NCI-H345 (cell line): ENCODE results near the gene DGCR2.

Source experiments
- DNase-seq: peaks from one replicate; lab custom pipeline; 2025; lab: John Stamatoyannopoulos, UW

DGCR2 gene

DNA sequence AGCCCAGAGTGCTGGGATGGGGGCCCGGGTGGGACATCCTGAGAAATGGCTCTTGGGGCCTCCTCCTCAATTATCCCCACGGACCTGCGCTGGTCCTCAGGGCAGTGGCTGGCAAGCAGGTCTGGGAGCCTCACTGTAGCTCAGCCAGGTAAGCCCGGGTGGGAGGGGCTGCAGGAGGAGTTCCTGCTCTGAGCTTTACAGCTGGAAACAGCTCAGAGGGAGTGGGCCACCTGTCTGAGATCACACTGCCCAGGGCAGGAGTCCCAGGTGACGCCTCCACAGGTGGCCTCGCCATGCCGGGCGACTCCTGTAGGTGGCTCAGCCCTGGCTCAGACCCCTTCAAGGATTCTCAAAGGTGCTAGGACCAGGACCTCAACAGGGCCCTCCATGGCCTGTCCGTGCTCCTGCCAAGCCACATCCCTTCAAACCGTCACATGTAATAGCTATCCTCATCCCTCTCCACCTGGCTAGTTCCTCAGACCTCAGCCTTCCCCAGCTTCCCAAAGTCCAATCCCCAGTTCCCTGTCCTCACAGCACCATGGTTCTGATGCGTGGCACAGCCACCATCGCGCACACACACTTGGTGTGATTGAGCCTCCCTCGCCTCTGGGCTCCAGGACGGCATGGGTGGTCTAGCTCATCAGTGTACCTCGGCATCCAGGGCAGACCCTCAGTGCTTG is 5.3 kb upstream of the DGCR2 start:
- no peak for DNase-seq

DNA sequence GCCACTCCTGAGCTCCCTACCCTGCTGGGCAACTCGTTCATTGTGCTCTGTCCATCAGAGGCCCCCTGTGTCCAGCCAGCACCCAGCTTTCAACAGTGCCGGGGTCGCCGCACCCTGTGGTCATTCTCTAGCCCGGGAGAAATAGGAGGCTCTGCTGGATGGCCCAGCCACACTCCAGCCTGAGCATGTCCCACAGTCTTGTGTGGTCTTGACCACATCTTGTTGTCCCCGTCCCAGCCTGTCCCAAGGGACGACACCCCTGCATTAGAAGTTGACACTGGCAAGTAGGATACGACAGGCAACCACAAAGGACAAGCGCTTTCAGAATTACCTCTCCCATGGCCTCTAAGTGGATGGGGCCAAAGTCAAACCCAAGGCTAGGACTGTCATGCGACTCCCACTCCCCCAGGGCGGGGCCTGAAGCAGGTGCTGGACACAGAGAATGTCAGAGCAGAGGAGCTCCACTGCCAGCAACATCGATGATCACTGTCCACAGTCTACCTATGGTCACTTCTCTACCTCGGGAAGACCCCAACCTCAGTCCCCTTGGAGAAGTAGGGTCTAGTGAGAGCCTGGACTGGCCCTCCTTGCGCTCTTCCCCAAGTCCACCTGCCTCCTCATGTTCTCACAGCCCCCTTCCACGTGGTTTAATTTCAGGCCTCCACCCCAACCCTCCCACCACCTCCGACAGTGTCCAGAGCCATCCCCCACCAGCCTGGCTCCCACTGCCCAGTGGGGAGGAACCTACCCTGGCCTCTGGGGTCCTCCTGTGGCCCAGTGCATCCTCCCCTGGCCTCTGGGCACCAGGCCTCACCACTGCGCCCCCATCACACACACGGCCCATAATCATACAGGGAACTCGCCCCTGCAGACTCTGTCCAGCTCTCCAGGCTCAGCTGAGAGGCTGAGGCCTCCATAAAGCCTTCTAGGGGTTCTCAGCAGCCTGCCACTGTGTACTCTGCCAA is 4.4 kb upstream of the DGCR2 start:
- DNase-seq: no peak

DNA sequence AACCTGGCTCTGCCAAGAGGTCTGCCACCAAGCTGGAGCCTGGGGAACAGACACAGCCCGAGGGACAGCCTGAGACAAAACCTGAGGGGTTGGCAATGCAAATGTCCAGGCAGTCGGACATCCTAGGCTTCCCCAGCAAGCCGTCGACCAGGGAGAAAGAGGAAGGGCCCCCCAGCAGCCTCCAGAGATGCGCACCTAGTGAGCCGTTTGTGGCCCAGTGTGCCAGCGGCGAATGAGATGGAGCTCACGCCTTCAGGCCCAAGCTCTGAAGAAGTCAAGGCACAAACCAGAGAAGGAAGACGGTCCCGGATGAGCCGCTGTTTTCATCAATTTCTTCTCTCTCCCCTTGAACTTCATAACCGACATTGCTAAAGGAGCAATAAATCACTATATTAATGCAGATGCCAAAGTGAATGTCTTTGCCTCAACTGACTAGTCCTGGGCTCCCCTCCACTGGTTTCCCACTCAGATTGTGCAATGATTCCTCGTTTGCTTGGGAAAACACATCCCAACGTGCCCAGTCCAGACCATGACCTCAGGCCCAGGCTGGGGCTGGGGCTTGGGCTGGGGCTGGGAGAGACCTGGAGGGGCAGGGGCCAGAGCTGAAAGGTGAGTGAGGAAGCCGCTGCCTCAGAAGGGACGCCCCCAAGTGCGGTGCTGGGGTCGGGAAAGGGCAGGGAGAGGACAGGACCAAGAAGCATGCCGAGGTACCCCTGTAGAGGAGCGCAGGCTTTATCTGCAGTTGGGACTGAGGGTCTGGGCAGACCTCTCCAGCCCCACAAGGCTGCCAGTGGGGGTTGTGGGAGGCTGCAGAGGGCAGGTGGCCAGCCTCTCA is 3.5 kb upstream of the DGCR2 start:
- no peak for DNase-seq

DNA sequence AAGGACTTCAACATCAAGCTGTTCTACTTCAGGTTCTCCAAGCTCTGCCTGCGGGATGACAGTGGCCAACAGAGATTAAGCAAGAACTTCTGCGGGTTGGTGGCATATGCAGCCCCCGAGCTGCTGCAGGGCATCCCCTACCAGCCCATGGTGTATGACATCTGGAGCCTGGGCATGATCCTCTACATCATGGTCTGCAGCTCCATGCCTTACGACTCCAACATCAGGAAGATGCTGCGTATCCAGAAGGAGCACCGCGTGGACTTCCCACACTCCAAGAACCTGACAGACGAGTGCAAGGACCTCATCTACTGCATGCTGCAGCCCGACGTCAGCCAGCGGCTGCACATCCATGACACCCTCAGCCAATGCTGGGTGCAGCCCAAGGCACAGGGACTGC is 2.8 kb upstream of the DGCR2 start:
- no peak for DNase-seq

GRCh38 chr22:19124377-19124776 is 2.2 kb upstream of the DGCR2 start:
- no peak for DNase-seq

DNA sequence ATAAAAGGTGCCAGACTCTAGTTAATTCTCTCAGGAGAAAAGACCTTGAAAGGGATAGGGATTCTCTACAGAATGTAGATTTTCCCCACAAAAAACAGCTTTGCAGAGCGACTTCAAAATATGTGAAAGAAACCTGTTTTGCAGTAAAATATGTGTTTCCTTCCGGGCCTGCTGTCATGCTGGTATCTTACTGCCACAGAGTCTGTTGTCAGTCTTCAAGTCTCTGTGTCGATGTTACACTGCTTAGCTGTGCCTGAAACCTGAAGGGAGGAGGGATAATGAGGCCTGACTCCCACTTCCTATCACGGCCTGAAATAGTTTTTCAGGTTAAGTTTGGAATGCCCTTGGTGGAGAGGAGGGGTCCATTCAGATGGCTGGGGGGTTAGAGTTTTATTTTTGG is 1.7 kb upstream of the DGCR2 start:
- DNase-seq: no peak

- no peak for DNase-seq
Observed at GRCh38 chr22:19122752-19123492, 710 bp upstream of the DGCR2 start.

- DNase-seq: peak; percentile 25
Observed at GRCh38 chr22:19121631-19122142, 525 bp downstream of the DGCR2 start.

- no peak for DNase-seq
Observed at GRCh38 chr22:19120829-19121630, 1.2 kb downstream of the DGCR2 start.

DNA sequence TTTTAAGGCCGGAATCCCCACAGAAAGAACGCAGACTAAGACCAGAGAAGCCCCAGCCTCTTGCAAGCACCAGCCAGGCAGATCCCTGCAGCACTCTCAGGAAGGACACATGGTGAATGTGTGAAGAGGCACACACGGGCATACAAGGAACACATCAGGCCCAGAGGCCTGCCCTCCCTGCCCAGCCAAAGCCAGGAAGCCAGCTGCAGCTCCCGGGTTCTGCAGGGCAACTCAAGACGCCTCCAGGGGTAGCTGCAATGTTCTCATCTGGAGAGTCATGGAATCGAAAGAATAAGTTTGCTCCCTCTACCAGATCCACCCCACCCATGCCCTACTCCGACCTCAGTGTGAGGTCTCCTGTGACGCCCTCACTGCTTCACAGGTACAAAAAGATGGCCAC is 2.3 kb downstream of the DGCR2 start:
- DNase-seq: no peak

- no peak for DNase-seq
Observed at GRCh38 chr22:19118329-19118880, 3.8 kb downstream of the DGCR2 start.

- DNase-seq: peak; percentile 77
Observed at GRCh38 chr22:19117111-19117512, 5.1 kb downstream of the DGCR2 start.

GRCh38 chr22:19115628-19116027 is 6.6 kb downstream of the DGCR2 start:
- no peak for DNase-seq

GRCh38 chr22:19114984-19115552 is 7.1 kb downstream of the DGCR2 start:
- DNase-seq: no peak

DNA sequence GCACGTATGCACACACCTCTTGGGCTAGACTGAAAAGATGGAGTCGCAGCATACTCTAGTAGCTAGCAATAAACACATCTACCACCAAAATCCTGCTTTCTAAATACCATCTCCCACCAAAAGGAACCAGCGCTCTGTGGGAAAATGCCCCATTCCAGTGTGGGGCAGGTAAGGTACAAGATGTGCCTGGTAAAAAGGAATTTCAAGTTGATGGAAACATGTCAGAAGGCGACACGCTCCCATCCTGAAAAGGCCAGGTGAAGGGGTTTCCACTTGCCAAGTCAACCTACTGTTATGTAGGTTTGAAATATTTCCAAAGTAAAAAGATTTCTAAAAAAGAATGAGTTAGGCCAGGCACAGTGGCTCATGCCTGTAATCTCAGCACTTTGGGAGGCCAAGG is 8.8 kb downstream of the DGCR2 start:
- DNase-seq: no peak

DNA sequence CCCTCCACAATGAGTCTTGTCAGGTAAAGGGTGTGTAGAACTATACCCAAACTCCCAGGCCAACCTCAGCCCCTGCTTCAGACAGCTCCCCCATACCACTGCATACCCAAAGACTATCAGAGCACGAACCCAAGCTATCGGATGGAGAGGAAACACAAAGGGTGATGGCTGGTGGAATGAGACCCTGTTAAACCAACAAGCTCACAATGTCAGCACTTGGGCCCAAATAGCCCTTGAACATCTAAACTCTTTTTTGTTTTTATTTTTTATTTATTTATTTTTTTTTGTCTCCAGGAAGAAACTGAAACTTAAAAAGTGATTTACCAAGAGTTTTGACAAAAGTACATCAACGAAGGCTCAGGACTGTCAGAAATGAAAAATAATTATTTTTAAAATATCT is 10.6 kb downstream of the DGCR2 start:
- DNase-seq: no peak

DNA sequence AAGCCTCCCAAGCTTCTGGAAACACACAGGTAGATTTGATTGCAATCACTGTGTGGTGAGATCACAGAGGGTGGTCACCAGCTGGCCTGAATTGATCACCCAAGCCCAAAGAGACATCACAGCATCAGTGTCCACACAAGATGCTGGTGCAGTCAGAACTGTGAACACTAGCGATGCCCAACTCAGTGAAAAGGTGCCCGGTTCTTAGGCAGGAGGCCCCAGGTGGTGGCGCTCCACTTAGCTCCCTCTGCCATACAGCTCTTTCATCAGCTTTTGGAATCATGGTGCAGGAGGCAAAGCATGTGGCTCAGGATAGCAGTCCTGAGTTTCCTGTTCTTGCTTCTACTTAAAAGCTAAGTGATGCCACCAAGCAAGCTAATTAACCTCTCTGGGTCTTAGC is 11.1 kb downstream of the DGCR2 start:
- no peak for DNase-seq

DNA sequence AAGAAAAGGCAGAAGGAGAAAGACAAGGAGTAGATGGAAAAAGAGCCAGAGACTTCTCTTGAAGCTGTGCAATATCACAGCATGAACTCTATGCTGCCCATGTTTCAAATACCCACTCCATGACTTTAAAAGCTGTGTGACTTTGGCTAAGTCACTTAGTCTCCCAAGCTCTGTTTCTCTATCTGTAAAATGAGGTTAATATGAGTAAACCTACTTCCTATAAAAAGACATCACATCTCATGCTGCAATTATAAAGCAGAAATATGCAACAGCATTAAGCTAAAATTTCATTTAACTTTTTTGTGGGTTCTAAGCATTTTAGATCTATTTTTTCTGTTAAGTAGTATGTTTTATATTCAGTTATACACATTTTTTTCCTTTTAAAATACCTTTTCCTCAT is 11.6 kb downstream of the DGCR2 start:
- DNase-seq: no peak

DNA sequence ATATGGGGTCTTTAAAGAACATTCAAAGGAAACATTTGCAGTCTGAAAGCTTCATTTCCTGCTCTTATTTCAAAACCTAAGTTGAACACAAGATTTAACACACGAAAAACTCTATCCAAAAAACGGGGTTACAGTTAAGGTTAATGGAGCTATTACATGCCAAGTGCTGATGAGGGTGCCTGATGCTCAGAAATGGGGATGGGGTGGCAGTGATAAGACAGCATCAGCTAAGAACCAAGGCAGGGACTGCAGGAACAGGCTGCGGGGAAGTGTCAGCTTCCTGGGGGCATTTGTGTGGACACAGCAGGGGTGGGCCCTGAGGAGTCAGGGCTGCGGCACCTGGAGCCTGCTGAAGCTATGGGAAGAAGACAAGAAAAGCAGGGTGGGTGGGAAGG is 12.2 kb downstream of the DGCR2 start:
- no peak for DNase-seq
